ENCODE measurements around the gene RBM46.

Gene RBM46

GRCh38 chr4:154781126-154781982, at the start of gene RBM46:
TSS of gene RBM46 (plus strand) at chr4:154781272. CDS start at chr4:154796753, 15,481 bp downstream.
- no peak within 1 kb of the TSS for H3K4me3 ChIP-seq (ENCODE audit: low read depth, low read length)
- no peak for TF ChIP-seq CTCF (IDR thresholded peaks at IDR 0.05; ENCODE audit: borderline replicate concordance, insufficient read depth, low read depth, low read length)

- no peak overlapping the region for H3K4me3 ChIP-seq (ENCODE audit: low read depth, low read length)
- no peak for TF ChIP-seq CTCF (IDR thresholded peaks at IDR 0.05; ENCODE audit: borderline replicate concordance, insufficient read depth, low read depth, low read length)
Measured at GRCh38 chr4:154731756-154732155, 49.3 kb upstream of the RBM46 start.

- TF ChIP-seq CTCF (IDR thresholded peaks at IDR 0.05; ENCODE audit: borderline replicate concordance, insufficient read depth, low read depth, low read length), result no peak
- H3K4me3 ChIP-seq (ENCODE audit: low read depth, low read length), result no peak overlapping the region
Measured at GRCh38 chr4:154732669-154733068, 48.4 kb upstream of the RBM46 start.

GRCh38 chr4:154736770-154737169, 44.3 kb upstream of the RBM46 start:
- TF ChIP-seq CTCF (IDR thresholded peaks at IDR 0.05; ENCODE audit: borderline replicate concordance, insufficient read depth, low read depth, low read length), result no peak

GRCh38 chr4:154738426-154738825, 42.6 kb upstream of the RBM46 start:
- no peak overlapping the region for H3K4me3 ChIP-seq (ENCODE audit: low read depth, low read length)
- no peak for TF ChIP-seq CTCF (IDR thresholded peaks at IDR 0.05; ENCODE audit: borderline replicate concordance, insufficient read depth, low read depth, low read length)

More at GRCh38 chr4:154736770-154737169, 44.3 kb upstream of the RBM46 start:
- no peak overlapping the region for H3K4me3 ChIP-seq (ENCODE audit: low read depth, low read length)

GRCh38 chr4:154739111-154739510, 42.0 kb upstream of the RBM46 start:
- no peak overlapping the region for H3K4me3 ChIP-seq (ENCODE audit: low read depth, low read length)
- no peak for TF ChIP-seq CTCF (IDR thresholded peaks at IDR 0.05; ENCODE audit: borderline replicate concordance, insufficient read depth, low read depth, low read length)

- TF ChIP-seq CTCF (IDR thresholded peaks at IDR 0.05; ENCODE audit: borderline replicate concordance, insufficient read depth, low read depth, low read length), result no peak
- no peak overlapping the region for H3K4me3 ChIP-seq (ENCODE audit: low read depth, low read length)
Measured at GRCh38 chr4:154740462-154740861, 40.6 kb upstream of the RBM46 start.
